ENCODE measurements around the gene IGF1R. TPM values are rescaled to one million over a fixed set of nuclear protein-coding genes. Genes with fewer than 3 reads are reported as not detected.

IGF1R gene
- total and polyA plus RNA-seq, 2 of the 8 experiments (the other 6 are each of a cell fraction or from before 2014, with no cell fraction given), result 32.9 to 109 TPM

DNA sequence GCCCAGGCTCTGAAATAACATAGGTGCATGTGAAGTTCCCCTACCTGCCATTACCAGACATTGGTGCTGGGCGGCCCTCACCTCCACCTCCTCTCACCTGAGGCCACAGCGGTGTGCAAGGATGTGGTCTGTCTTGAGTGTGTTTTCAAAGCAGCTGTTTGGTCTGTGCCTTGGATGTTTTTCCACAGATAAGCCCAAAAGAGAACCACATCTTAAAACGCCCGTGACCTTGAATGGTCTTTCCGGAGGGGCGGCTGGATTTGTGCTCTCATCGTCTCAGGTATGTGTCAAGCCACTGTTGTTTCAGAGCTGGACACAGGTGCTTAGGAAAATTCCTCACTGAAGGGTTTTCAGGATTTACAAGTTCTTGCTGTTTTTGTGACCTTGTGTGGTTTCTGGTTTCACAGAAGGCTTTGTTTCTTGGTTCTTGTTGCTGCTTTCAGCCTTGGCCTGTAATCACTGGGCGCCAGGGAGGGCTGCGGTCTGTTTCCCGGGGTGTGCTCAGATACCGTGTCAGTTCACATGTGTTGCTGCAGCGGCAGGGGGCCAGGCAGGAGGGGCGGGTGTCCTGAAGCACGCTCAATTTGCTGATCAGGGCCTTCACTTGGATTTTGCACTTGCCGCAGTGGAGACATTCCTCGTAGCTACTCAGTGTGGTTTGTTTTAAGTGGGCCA, 128.4 kb downstream of the IGF1R start:
- Histone ChIP-seq H3K23me2 (ENCODE audit: low read depth, low read length) (no peaks in the 10 kb centered on the region), H3K14ac (ENCODE audit: insufficient read length) (no peak overlapping the region), H2BK12ac (ENCODE audit: low read depth, low read length) (peak overlapping the region; percentile 50), H3K9ac (replicated peaks in 1 of 4; ENCODE audit: extremely low read depth in 1 of 4, low read depth in 3 of 4, low read length in 3 of 4) (no peak overlapping the region), H2BK15ac (ENCODE audit: low read length) (no peak overlapping the region), H2AFZ (ENCODE audit: low read length) (no peak overlapping the region), H4K8ac (ENCODE audit: extremely low read depth, insufficient read depth, low read length) (no peak overlapping the region), H3K23ac (ENCODE audit: insufficient read length) (no peak overlapping the region), H3K27ac (ENCODE audit: low read depth, low read length) (no peak overlapping the region), H2AK5ac (ENCODE audit: low read depth, low read length) (peak overlapping the region; percentile 1; the same call in 1 of the 2 replicates), H3K4me2 (ENCODE audit: insufficient read depth in 1 of 2, low read depth in 2 of 2, low read length in 2 of 2) (no peak overlapping the region), H3K79me1 (ENCODE audit: low read depth, low read length) (peaks cover 12% of the 10 kb centered on the region), H4K20me1 (replicated peaks in 1 of 2; ENCODE audit: control insufficient read depth in 1 of 2, insufficient read depth in 2 of 2, low read length in 2 of 2) (peaks cover 13 to 24% of the 10 kb centered on the region in 2 experiments), H3K79me2 (ENCODE audit: control insufficient read depth in 1 of 2, insufficient read depth in 2 of 2, low read length in 2 of 2) (peaks cover 22 to 90% of the 10 kb centered on the region in 2 experiments), H2BK5ac (ENCODE audit: low read depth, low read length) (peak overlapping the region; percentile 35), H3K27me3 (replicated peaks in 1 of 4; ENCODE audit: control insufficient read depth in 3 of 4, extremely low read depth in 1 of 4, insufficient read depth in 3 of 4, low read length in 3 of 4) (no peaks in the 10 kb centered on the region), H4K91ac (replicated peaks; ENCODE audit: insufficient read length, low read length) (no peak overlapping the region), H3K56ac (replicated peaks; ENCODE audit: insufficient read length, low read depth, low read length) (no peak overlapping the region), H2BK120ac (replicated peaks; ENCODE audit: low read depth, low read length) (no peak overlapping the region), H3K4me1 (replicated peaks in 1 of 4; ENCODE audit: control insufficient read depth in 3 of 4, insufficient read depth in 4 of 4, low read length in 3 of 4) (peaks cover 7 to 28% (median 19%) of the 10 kb centered on the region in 4 experiments), H3K9me3 (ENCODE audit: insufficient read depth in 2 of 2, low read depth in 1 of 2, low read length in 1 of 2) (no peaks in the 10 kb centered on the region), H3K36me3 (ENCODE audit: control insufficient read depth in 2 of 4, insufficient read depth in 4 of 4, low read length in 3 of 4) (no peaks in the 10 kb centered on the region), H2BK20ac (ENCODE audit: low read length) (no peak overlapping the region), H3K4ac (replicated peaks; ENCODE audit: insufficient read length, low read depth, low read length) (no peak overlapping the region), H3K4me3 (ENCODE audit: extremely low read depth in 1 of 4, insufficient read depth in 2 of 4, low read depth in 3 of 4, low read length in 4 of 4) (no peak overlapping the region; a peak in 1 of 8 replicates), H3K18ac (ENCODE audit: extremely low read depth, low read length) (no peak overlapping the region; the same call in 1 of the 2 replicates), H4K5ac (ENCODE audit: insufficient read length, low read depth, low read length) (no peak overlapping the region)
- ChIA-PET CTCF (ENCODE audit: partially characterized antibody) (interaction anchor here (1.6 to 5.2 kb wide), 5 partner anchors 21 to 117 kb away, joined by 4 to 36 read pairs (median 12); no protein-coding TSS in a partner anchor), POLR2A (ENCODE audit: partially characterized antibody) (interaction anchor here (1.2 to 2.7 kb wide), 2 partner anchors 16 to 74 kb away, joined by 3 to 11 read pairs; no protein-coding TSS in a partner anchor)
- WGBS, 2 experiments (ENCODE audit: extremely low coverage in 1 of 2, insufficient coverage in 1 of 2, insufficient read length in 1 of 2, insufficient replicate concordance in 2 of 2, low coverage in 1 of 2, low lambda C conversion rate in 2 of 2, missing lambda C conversion rate in 1 of 2), result 86% methylated on average over 16 of the region's 16 CpGs; no CpG with 5 or more reads in 1 of the 2 experiments
- DNase-seq (ENCODE audit: low read depth in 1 of 2, low spot score in 2 of 2), result no peak
- no peak for FAIRE-seq
- no peak for TF ChIP-seq MAFK (IDR thresholded peaks at IDR 0.05; ENCODE audit: low read depth, low read length)
